ENCODE results near the gene SRM. TPM values are rescaled to one million over a fixed set of nuclear protein-coding genes. Genes with fewer than 3 reads are reported as not detected.

SRM gene
- total RNA-seq, 2 experiments from 2014 or later = 65.2 to 208 TPM

DNA sequence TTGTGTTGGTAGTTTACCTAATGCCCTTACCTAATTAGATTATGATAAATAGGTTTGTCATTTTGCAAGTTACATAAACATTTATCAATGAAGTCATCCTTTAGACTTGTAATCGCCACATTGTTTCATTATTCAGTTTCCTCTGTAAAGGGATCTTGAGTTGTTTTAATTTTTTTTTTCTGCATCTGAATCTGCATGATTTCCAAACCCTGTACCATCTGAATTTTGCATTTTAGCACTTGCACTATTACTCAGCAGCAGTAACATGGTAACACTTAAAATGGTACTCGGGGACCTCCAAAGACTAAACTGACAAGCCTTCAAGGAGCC is 35.0 kb downstream of the SRM start:
- ChIA-PET CTCF (ENCODE audit: unreplicated experiment) (no interaction called here), POLR2A (interaction anchor here (0.6 to 1.1 kb wide), 2 partner anchors 13 to 550 kb away, joined by 3 read pairs; partner anchors contain the start of gene TARDBP)
- Histone ChIP-seq H3K4me2 (ENCODE audit: low read length) (no peak overlapping the region), H3K4me3 (ENCODE audit: low read depth, low read length, poor library complexity, severe bottlenecking) (no peak overlapping the region), H2AFZ (ENCODE audit: low read length) (no peak overlapping the region), H3K27ac (ENCODE audit: low read depth, low read length, poor library complexity, severe bottlenecking) (no peak overlapping the region), H3K9me2 (ENCODE audit: insufficient read depth, low read length) (no peaks in the 10 kb centered on the region), H3K36me3 (ENCODE audit: insufficient read depth, low read length) (peaks cover 89% of the 10 kb centered on the region), H3K4me1 (ENCODE audit: insufficient read depth, low read length, poor library complexity, severe bottlenecking) (no peaks in the 10 kb centered on the region), H3K9me3 (ENCODE audit: low read length) (no peaks in the 10 kb centered on the region), H4K20me1 (ENCODE audit: insufficient read depth, low read length) (peaks cover 9% of the 10 kb centered on the region; the same call in 1 of the 2 replicates), H3K79me2 (ENCODE audit: insufficient read depth, low read depth, low read length) (no peaks in the 10 kb centered on the region; the same call in 1 of the 2 replicates)
- intact Hi-C loops (cut with micrococcal nuclease; ENCODE audit: unreplicated experiment) = no loop called here
- TF ChIP-seq, protein P1, sequence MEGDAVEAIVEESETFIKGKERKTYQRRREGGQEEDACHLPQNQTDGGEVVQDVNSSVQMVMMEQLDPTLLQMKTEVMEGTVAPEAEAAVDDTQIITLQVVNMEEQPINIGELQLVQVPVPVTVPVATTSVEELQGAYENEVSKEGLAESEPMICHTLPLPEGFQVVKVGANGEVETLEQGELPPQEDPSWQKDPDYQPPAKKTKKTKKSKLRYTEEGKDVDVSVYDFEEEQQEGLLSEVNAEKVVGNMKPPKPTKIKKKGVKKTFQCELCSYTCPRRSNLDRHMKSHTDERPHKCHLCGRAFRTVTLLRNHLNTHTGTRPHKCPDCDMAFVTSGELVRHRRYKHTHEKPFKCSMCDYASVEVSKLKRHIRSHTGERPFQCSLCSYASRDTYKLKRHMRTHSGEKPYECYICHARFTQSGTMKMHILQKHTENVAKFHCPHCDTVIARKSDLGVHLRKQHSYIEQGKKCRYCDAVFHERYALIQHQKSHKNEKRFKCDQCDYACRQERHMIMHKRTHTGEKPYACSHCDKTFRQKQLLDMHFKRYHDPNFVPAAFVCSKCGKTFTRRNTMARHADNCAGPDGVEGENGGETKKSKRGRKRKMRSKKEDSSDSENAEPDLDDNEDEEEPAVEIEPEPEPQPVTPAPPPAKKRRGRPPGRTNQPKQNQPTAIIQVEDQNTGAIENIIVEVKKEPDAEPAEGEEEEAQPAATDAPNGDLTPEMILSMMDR (conservative IDR thresholded peaks at IDR 0.05; ENCODE audit: low read length) = no peak
- TF ChIP-seq EZH2phosphoT487 (IDR thresholded peaks at IDR 0.05; ENCODE audit: borderline replicate concordance, low read depth, low read length) = no peak
- no TSS peak for BruUV-seq (replicated peaks)
- DNase-seq (ENCODE audit: low spot score) = no peak

DNA sequence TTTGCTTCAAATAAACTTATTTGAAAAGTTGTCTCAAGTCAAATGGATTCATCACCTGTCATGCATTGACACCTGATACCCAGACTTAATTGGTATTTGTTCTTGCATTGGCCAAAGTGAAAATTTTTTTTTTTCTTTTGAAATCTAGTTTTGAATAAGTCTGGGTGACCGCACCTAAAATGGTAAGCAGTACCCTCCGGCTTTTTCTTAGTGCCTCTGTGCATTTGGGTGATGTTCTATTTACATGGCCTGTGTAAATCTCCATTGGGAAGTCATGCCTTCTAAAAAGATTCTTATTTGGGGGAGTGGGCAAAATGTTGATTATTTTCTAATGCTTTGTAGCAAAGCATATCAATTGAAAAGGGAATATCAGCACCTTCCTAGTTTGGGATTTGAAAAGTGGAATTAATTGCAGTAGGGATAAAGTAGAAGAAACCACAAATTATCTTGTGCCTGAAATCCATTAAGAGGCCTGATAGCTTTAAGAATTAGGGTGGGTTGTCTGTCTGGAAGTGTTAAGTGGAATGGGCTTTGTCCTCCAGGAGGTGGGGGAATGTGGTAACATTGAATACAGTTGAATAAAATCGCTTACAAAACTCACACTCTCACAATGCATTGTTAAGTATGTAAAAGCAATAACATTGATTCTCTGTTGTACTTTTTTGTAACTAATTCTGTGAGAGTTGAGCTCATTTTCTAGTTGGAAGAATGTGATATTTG is 35.5 kb downstream of the SRM start:
- Histone ChIP-seq H3K27ac (ENCODE audit: low read depth, low read length, poor library complexity, severe bottlenecking) (no peak overlapping the region), H3K4me3 (ENCODE audit: low read depth, low read length, poor library complexity, severe bottlenecking) (no peak overlapping the region), H3K4me2 (ENCODE audit: low read length) (no peak overlapping the region), H3K79me2 (ENCODE audit: insufficient read depth, low read depth, low read length) (peaks cover under 1% of the 10 kb centered on the region; the same call in 1 of the 2 replicates), H2AFZ (ENCODE audit: low read length) (no peak overlapping the region), H3K36me3 (ENCODE audit: insufficient read depth, low read length) (peaks cover 91% of the 10 kb centered on the region), H3K9me2 (ENCODE audit: insufficient read depth, low read length) (no peaks in the 10 kb centered on the region), H3K9me3 (ENCODE audit: low read length) (no peaks in the 10 kb centered on the region), H4K20me1 (ENCODE audit: insufficient read depth, low read length) (peaks cover 10% of the 10 kb centered on the region; the same call in 1 of the 2 replicates), H3K4me1 (ENCODE audit: insufficient read depth, low read length, poor library complexity, severe bottlenecking) (no peaks in the 10 kb centered on the region)
- CTCF ChIA-PET (ENCODE audit: unreplicated experiment) = no interaction called here
- intact Hi-C loops (cut with micrococcal nuclease; ENCODE audit: unreplicated experiment) = no loop called here
- POLR2A ChIA-PET = interaction anchor here (0.6 kb wide), 1 partner anchor 551 kb away, joined by 3 read pairs; no protein-coding TSS in a partner anchor
- BruUV-seq (replicated peaks) = no TSS peak
- TF ChIP-seq, protein P1 (conservative IDR thresholded peaks at IDR 0.05; ENCODE audit: low read length) = no peak
- no peak for TF ChIP-seq EZH2phosphoT487 (IDR thresholded peaks at IDR 0.05; ENCODE audit: borderline replicate concordance, low read depth, low read length)
- no peak for DNase-seq (ENCODE audit: low spot score)

DNA sequence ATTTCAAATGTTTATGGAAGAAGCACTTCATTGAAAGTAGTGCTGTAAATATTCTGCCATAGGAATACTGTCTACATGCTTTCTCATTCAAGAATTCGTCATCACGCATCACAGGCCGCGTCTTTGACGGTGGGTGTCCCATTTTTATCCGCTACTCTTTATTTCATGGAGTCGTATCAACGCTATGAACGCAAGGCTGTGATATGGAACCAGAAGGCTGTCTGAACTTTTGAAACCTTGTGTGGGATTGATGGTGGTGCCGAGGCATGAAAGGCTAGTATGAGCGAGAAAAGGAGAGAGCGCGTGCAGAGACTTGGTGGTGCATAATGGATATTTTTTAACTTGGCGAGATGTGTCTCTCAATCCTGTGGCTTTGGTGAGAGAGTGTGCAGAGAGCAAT is 36.6 kb downstream of the SRM start:
- Histone ChIP-seq H3K9me2 (ENCODE audit: insufficient read depth, low read length) (no peaks in the 10 kb centered on the region), H3K79me2 (ENCODE audit: insufficient read depth, low read depth, low read length) (peaks cover 8% of the 10 kb centered on the region; the same call in 1 of the 2 replicates), H3K4me2 (ENCODE audit: low read length) (no peak overlapping the region), H3K9me3 (ENCODE audit: low read length) (no peaks in the 10 kb centered on the region), H3K4me1 (ENCODE audit: insufficient read depth, low read length, poor library complexity, severe bottlenecking) (no peaks in the 10 kb centered on the region), H3K4me3 (ENCODE audit: low read depth, low read length, poor library complexity, severe bottlenecking) (no peak overlapping the region), H3K36me3 (ENCODE audit: insufficient read depth, low read length) (peaks cover 99% of the 10 kb centered on the region), H2AFZ (ENCODE audit: low read length) (no peak overlapping the region), H3K27ac (ENCODE audit: low read depth, low read length, poor library complexity, severe bottlenecking) (no peak overlapping the region), H4K20me1 (ENCODE audit: insufficient read depth, low read length) (peaks cover 21% of the 10 kb centered on the region; the same call in 1 of the 2 replicates)
- CTCF ChIA-PET (ENCODE audit: unreplicated experiment) = no interaction called here
- no TSS peak for BruUV-seq (replicated peaks)
- no peak for TF ChIP-seq EZH2phosphoT487 (IDR thresholded peaks at IDR 0.05; ENCODE audit: borderline replicate concordance, low read depth, low read length)
- TF ChIP-seq, protein P1 (conservative IDR thresholded peaks at IDR 0.05; ENCODE audit: low read length) = no peak
- intact Hi-C loops (cut with micrococcal nuclease; ENCODE audit: unreplicated experiment) = no loop called here
- POLR2A ChIA-PET = no interaction called here
- no peak for DNase-seq (ENCODE audit: low spot score)

All from OCI-LY7 (cell line).